HG03108 (cell line): ENCODE results near the gene AP5Z1.

Source experiments
- ATAC-seq: cut with Tn5 transposase; IDR thresholded peaks from one replicate; pipeline ENCODE4 v1.9.1; 2021; ENCODE audit warnings: moderate library complexity; ENCODE audit not compliant: unreplicated experiment

AP5Z1 gene, protein sequence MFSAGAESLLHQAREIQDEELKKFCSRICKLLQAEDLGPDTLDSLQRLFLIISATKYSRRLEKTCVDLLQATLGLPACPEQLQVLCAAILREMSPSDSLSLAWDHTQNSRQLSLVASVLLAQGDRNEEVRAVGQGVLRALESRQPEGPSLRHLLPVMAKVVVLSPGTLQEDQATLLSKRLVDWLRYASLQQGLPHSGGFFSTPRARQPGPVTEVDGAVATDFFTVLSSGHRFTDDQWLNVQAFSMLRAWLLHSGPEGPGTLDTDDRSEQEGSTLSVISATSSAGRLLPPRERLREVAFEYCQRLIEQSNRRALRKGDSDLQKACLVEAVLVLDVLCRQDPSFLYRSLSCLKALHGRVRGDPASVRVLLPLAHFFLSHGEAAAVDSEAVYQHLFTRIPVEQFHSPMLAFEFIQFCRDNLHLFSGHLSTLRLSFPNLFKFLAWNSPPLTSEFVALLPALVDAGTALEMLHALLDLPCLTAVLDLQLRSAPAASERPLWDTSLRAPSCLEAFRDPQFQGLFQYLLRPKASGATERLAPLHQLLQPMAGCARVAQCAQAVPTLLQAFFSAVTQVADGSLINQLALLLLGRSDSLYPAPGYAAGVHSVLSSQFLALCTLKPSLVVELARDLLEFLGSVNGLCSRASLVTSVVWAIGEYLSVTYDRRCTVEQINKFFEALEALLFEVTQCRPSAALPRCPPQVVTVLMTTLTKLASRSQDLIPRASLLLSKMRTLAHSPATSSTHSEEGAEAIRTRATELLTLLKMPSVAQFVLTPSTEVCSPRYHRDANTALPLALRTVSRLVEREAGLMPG

DNA sequence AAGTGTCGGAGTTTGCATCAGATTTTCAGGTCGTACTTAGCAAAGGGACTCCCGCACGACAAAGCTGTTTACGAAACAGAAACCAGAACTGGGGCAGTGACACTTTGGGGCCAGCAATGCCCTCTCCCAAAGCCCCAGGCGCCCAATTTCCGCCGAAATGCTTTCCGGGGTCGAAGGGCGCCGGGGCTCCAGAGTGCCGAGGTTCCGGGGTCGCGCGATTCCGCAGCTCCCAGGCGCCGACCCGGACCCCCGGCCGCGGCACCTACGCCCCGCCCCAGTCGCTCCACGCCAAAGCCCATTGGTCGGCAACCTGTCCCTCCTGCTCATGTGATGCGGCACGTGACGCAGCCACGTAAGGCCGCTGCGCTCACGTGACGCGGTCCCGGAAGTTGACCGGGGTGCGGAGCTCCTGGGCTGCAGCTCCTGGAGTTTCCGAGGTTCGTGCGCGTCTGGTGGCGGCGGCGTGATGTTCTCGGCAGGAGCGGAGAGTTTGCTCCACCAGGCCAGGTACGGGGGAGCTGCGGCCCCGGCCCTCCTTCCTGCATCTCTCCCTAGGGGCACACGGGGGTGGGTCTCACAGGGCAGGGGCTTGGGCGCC lies at the start of gene AP5Z1:
Gene AP5Z1 (plus strand): TSS at position 374 of the 598 bp plus-strand sequence. CDS start 93 bp downstream, at position 467.
- ATAC-seq = peak; percentile 91

DNA sequence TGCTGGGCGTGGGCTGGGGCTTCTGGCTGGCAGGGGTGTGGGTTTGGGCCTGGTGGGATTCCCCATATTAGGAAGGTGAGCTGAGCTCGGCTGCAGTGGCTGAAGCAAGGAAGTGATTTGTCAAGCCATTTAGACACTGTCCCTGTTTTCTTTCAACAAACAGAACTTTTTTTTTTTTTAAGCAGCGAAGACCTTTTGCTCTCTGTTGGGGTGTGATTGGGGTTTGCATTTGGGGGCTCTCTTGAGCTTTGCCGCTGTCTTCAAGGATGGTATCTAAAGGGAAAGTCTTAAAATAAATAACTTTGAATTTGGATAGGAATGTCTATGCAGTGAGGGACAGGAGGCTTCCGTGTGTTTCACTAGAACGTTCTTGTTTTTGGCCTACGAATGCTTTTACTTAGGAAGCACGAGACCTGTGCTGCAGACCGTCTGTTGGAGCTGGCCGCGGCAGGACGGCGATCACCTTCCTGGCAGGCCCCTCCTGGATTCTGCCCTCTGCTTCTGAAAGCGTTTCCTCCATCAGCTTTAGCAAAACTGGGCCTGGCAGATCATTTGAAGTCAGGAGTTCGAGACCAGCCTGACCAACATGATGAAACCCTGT lies 49.5 kb upstream of the AP5Z1 start:
- ATAC-seq = no peak

DNA sequence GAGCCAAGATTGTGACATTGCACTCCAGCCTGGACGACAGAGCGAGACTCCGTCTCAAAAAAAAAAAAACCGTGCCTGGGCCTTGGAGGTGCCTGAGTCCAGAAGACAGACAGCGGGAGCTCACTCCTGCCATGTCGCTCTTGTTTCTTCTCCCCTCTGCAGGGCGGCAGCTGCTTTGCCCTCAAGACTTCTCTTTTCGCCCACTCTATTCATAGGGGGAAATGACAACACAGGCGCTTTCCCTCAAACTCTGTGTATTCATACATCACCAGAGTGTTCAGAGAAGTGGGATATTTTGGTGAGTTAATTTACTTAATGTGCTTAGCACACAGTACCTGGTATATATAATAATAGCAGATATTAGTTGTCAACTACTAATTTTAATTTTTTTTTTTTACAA lies 48.9 kb upstream of the AP5Z1 start:
- ATAC-seq = no peak

DNA sequence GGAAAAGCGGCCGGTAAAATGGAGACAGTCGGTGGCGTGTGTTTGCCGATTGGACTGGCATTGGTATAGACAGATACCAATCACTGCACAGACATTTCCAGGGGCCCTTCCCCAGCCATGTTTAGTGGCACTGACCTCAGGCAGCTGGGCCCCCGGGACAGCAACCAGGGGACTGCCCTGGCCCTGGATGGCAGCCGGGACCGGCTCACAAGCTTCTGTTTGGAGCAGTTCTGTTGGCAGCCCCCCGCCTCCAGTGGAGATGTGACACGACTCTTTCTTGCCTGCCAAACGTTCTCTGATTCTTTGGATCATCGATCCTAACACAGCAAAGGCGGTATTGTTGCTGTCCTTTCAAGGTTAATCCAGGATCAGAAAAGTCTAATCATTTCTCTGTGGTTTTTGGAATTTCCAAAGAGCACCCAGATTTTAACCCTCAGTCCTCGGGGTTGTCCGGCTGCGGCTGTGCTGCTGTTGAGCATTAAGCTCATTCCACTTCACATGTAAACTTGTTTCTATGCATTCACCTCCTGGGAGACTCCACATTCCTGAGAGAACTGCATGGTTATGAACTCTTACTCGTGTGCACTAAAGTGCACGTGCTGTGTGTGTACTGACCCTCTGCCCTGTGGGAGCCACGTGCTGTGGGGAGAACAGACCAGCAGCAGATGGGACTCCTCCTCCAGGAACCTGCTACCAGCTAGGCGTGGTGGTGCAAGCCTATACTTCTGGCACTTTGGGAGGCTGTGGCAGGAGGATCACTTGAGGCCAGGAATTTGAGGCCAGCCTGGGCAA lies 47.3 kb upstream of the AP5Z1 start:
- ATAC-seq = no peak

DNA sequence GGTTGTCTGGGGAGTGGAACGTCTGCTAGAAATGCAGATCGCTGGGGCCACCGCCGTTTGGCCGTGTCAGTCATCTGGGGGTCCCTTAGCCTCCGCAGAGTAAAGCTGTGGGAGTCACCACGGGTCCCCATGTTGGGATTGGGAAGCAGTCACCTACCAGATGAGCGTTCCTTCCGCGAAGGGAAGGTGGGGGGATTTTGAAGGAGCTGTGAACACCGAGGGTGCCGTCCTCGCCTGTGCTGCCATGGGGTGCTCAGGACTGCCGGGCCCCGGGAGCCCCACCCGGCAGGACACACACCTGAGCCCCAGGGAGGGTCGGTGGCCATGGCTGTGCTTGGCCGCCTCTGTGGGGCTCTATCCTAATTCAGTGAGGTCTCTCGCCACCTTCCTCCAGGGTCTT lies 46.2 kb upstream of the AP5Z1 start:
- no peak for ATAC-seq

DNA sequence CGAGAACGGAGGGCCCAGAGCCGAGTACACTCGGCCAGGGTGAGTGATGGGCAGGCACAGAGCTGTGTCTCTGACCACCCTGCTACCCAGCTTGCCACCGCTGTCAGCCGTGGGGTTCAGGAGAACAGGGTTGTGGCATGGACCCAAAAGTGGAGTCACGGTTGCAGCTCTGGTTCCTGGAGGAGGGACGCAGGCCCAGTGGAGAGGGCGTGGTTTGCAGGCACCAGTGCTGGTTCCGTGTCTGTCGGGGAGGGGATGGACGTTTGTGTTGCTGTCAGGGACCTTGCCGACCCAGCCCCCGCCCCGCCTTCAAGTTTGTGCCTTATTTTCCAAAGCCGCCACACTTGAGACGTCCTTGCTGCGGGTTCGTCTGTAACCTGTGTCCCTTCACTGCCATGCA lies 45.1 kb upstream of the AP5Z1 start:
- ATAC-seq = no peak

DNA sequence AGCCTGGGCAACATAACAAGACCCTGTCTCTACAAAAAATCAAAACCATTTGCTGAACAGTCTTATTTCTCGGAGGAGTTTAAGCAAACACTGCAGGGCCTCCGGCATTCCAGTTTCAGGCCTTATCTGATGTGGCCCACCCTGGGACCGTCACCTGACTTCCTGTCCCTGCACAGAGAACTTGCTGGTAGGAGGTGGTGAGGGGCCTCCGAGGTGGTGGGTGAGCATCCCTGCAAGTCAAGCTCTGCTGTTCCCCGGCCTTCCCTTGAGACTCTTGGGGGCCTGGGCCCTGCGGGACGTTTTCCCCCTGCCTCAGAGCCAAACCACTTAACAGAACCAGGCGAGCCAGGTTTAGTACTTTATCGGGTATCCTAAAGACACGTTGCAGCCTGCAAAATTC lies 44.5 kb upstream of the AP5Z1 start:
- no peak for ATAC-seq

DNA sequence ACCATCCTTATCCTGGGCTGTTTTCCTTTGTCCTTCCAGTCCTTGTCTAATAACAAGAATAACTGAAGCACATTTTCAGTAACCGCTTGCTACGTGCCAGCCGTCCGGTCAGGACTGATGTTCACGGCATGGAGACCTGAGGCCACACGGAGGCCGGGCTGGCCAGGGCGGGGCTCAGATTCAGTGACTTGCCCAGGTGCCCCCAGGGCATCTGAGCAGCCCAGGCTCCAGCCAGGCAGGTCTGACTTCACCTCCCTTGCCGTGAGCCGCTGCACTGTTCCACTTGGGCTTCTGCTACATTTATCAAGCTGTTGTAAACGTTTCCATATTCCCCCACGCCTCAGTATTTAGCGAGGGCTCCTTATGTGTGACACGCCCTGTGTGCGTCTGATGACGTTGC lies 43.6 kb upstream of the AP5Z1 start:
- ATAC-seq = no peak

DNA sequence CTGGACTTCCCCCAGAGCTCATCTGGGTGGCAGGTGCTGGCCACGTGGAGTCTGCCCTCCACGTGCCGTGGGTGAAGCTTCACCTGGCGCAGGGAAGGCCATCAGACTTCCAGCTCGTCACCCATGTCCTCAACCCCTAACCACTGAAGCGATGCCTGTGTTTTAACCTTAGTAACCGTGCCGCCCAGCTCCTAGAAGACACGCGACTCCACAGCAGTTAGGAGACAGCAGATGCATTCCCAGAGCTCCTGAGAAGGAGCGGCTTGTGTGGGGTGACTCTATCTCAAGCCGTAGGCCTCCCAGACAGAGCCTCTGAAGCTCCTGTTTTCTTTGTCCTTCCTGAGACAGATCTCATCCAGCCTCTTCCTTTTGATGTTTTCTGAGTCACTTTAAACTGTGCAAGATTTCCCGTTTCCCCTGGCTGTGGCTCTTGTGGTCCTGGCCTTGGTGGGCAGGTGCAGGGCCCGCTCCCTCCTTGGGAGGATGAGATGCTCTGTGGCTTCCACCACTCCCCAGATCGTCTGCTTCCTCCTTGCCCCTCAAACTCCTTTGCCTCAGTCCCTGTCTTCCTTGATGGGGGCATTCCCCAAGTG lies 41.4 kb upstream of the AP5Z1 start:
- ATAC-seq = no peak

DNA sequence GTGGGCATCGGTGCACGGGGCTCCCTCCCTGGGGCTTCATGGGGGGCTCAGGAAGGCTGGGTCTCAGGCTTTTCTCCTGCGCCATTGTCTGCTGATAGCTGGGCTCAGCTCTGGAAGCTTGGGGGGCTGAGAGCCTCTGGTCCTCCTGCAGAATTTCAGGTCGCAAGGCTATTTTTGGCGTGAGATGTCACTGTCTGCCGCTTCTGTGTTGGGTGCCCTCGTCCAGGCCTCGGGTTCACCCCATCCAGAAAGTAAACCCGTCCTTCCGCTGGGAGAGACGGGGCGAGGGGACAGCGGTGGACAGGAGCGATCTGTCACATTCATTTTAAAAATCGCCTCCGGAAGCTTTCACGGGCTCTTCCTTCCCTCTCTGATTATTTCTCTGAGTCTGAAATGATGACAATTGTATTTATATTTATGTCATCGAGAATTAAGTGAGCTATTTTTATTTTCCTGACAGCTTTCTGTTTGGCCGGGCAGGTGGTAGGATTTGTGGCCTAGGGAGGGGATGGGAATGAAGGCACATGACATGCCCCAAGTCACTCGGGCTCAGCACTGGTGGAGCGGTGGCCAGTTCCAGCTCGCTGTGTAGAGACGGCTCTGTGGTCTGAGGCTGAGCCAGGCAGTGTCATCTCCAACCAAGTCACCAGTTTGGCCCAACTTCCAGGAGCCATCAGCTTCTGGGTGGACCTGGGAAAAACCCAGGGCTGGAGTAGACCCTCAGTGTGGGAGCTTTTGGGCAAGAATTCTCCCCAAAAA lies 40.7 kb upstream of the AP5Z1 start:
- ATAC-seq = no peak

DNA sequence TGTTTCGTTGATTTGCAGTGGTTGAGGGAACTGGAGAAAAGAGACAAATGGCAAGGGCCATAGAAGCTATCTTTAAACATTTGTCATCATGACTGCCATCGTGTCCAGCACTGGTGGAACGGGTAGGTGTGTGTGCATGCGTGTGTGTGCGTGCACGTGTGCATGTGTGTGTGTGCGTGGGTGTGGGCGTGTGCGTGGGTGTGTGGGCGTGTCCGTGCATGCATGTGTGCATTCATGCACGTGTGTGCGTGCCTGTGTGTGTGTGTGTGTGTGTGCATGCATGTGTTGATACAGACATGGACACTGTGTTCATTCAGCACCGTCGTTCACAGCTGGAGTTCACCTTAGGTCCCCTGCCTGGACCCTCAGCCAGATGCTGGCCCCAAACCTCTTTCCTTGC lies 38.1 kb upstream of the AP5Z1 start:
- ATAC-seq = no peak

DNA sequence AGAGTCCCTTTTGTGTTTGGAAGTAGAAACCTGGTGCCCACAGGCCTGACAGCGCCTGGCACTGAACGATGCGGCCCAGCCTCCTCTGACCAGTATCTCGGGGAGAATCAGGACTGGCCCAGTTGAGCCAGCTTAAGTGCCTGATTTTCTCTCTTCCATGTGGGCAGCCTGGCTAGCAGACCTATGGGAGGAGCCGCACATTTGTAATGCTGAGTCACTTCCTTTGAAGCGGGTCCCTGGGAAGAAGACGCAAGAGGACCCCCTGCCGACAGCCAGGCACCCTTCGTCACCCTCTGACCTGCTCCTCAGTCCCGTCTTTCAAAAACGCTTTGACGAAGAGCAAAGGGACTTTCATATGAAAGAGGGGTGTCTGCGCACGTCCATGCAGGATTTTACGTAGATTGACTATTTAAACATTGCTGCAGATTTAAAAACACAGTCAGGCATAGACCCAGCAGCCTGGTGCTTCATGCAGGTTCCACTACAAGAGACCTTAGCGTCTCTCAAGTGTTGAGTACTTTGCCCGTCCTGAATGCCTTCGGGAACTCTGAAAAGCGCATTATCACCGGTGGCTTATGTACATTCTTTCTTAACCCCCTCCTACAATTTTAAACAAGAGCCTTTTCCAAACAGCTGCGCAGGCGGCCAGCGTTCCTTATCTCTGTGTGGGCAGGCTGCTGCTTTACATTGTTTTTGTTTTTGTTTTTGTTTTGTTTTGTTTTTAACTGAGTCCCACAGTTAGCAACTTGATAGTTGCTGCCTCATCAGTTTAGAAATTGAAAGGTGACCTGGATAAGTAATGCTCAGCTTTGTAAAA lies 36.5 kb upstream of the AP5Z1 start:
- no peak for ATAC-seq

DNA sequence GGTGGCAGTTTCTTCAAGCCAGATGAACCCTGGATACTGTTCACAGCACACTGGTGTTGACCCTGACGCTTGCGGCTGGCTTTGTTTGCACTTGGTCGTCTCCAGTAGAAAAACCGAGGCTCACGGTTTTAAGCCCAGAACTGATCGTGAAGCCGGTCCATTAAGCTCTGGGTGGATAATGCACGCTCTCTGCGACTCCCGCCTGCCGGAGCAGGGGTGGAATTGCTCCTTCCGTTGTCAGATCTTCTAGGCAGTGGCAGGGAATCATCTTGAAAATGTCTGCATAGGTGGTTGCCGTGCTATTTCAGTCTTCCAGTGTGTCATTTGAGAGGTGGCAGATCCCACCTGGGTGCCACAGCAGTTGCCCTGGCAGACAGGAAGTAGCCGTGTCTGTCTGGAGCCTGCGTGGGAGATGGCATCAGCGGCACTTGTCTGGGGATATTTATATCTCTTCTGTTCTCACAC lies 35.9 kb upstream of the AP5Z1 start:
- no peak for ATAC-seq

DNA sequence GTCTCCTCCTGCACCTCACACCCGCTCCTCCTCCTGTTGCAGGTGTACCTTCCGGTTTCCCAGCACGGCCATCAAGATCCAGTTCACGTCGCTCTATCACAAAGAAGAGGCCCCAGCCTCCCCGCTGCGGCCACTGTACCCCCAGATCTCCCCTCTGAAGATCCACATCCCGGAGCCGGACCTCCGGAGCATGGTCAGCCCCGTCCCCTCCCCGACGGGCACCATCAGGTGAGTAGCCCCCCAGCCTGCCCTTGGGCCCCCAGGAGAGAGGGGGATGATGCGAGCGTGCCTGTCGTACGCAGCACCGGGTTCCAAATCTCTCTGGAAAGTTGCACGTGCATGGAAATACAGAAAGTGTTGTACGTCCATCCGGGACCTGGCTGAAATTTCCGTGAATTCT lies 34.6 kb upstream of the AP5Z1 start:
- ATAC-seq = no peak

DNA sequence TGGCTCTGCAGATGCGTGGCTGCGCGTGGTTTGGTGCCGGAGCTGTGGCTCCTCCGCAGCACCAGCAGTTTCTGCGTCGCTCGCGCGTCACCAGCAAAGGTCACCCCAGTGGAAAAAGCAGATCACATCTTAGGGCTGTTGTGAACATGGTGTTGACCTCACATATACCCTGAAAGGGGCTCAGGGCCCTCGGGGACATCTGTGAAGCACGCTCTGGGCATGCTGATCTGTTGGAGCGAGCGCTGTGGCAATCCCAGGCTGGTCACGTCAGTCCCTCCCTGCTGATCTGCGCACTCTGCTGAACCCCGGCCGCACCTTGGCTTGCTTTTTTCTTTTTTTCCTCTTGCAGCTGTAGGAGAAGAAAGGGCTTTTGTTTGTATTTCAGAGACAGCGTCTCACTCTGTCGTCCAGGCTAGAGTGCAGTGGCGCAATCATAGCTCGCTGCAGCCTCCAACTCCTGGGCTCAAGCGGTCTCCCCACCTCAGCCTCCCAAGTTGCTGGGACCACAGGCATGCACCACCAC lies 33.3 kb upstream of the AP5Z1 start:
- ATAC-seq = no peak

DNA sequence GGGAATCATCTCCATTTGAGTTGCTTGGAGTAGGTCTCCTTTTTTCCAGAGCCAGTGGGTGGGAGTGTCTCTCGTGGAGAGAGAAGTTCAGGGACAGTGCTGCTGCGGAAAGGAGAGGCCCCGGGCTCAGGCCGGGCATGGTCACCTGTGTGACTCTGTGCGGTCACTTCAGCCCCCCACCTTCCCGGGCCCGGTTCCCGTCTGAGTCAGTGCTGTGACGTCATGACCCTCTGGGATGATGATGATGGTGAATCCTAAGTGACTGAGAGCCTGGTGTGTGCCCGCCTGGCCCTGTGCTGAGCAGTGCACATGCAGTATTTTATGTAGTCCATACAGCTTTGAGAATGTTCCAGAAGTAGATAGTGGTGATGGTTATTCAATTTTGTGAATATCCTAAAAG lies 32.6 kb upstream of the AP5Z1 start:
- ATAC-seq = no peak

DNA sequence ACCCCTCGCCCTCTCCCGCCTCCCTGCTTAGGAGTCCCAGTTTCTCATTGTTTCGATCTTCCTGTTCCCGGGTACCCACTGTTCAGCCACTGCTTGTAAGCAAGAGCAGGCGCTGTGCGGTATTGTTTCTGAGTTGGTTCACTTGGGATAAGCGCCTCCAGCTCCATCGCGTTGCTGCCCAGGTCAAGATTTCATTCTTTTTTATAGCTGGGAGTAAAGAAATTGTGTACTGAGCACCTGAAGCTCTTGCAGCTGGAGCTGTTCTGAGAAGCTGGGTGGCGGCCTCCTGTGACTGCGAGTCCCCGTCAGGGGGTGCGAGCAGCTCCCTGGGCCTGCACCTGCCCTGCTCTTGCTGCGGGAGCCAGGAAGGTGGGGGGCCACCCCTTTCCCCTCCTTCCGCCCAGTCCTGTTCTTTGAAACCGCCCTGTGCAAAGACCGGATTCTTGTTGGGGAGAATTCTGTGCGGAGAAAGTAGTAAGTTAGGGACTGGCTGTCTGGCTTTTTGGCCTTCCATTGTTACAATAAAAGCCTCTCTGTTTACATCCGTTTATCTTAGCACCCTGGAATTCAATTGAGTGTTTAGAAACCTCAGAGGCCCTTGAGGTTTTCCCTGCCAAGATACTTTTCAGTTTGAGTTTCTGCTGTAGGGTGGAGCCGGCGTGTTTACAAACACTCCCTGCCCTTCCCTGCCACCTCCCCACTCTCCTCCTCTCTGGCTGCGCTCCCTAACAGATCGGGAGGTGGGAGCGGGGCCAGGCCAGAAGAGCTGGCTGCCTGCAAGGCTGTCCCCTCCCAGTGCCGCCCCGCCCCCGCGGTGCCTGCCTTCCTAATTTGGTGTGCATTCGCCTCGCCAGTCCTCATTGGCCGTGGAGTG lies 30.8 kb upstream of the AP5Z1 start:
- ATAC-seq = peak; percentile 62
